ENCODE data around the gene ELF4. TPM values are rescaled to one million over a fixed set of nuclear protein-coding genes. Genes with fewer than 3 reads are reported as not detected.

ELF4 gene
- total RNA-seq, 4 donors from 2014 or later: 6.2 to 9.9 (median 9.4) TPM

GRCh38 chrX:130086447-130087206 is 23.7 kb downstream of the ELF4 start:
- intact Hi-C loops (cut with DNase I): no loop called here
- Histone ChIP-seq H3K27me3 (no peaks in the 10 kb centered on the region), H3K27ac (replicated peaks in 1 of 4) (peak overlapping the region in 3 of 4 donors; percentile 4 to 36 (median 15)), H3K4me3 (no peak overlapping the region), H3K4me1 (peaks cover 6 to 19% (median 14%) of the 10 kb centered on the region in 4 donors), H3K36me3 (no peaks in the 10 kb centered on the region), H3K9me3 (no peaks in the 10 kb centered on the region)
- no peak for TF ChIP-seq POLR2AphosphoS5 (IDR thresholded peaks at IDR 0.05)
- no peak for TF ChIP-seq EP300 (IDR thresholded peaks at IDR 0.05)
- no peak for TF ChIP-seq POLR2A (IDR thresholded peaks at IDR 0.05; ENCODE audit: low read depth)
- no peak for TF ChIP-seq CTCF (IDR thresholded peaks at IDR 0.05)
- 81% methylated on average over 10 of the region's 13 CpGs for WGBS
- DNase-seq (ENCODE audit: extremely low spot score): no peak

- no peak for DNase-seq (ENCODE audit: extremely low spot score)
- Histone ChIP-seq H3K27me3 (no peaks in the 10 kb centered on the region), H3K27ac (replicated peaks in 1 of 4) (peak overlapping the region; percentile 4 to 51 (median 20)), H3K4me3 (no peak overlapping the region), H3K4me1 (peaks cover 10 to 23% (median 18%) of the 10 kb centered on the region in 4 donors), H3K36me3 (no peaks in the 10 kb centered on the region), H3K9me3 (no peaks in the 10 kb centered on the region)
- WGBS: 72% methylated on average over 11 of the region's 11 CpGs
- intact Hi-C loops (cut with DNase I): no loop called here
- TF ChIP-seq EP300 (IDR thresholded peaks at IDR 0.05): no peak
- peak in 1 of 2 donors; percentile 23 for TF ChIP-seq POLR2AphosphoS5 (IDR thresholded peaks at IDR 0.05)
Observed at GRCh38 chrX:130085551-130086446, 24.5 kb downstream of the ELF4 start.

GRCh38 chrX:130084631-130085237 is 25.6 kb downstream of the ELF4 start:
- TF ChIP-seq CTCF (IDR thresholded peaks at IDR 0.05): no peak
- TF ChIP-seq POLR2AphosphoS5 (IDR thresholded peaks at IDR 0.05): no peak
- no peak for TF ChIP-seq POLR2A (IDR thresholded peaks at IDR 0.05; ENCODE audit: low read depth)
- no peak for TF ChIP-seq EP300 (IDR thresholded peaks at IDR 0.05)
- Histone ChIP-seq H3K4me1 (peaks cover 10 to 27% (median 20%) of the 10 kb centered on the region in 4 donors), H3K9me3 (no peaks in the 10 kb centered on the region), H3K27me3 (no peaks in the 10 kb centered on the region), H3K36me3 (no peaks in the 10 kb centered on the region), H3K4me3 (no peak overlapping the region), H3K27ac (replicated peaks in 1 of 4) (peak overlapping the region; percentile 18 to 52 (median 37))
- WGBS: 78% methylated on average over 6 of the region's 9 CpGs
- DNase-seq (ENCODE audit: extremely low spot score): no peak
- intact Hi-C loops (cut with DNase I): loop anchor here (5.0 kb wide), 1 partner anchor 38 kb away; no protein-coding TSS in a partner anchor

- H3K4me1 ChIP-seq: peaks cover 10 to 27% (median 20%) of the 10 kb centered on the region in 4 donors
- DNase-seq (ENCODE audit: extremely low spot score): no peak
- 73% methylated on average over 10 of the region's 15 CpGs for WGBS
Observed at GRCh38 chrX:130083656-130084382, 26.5 kb downstream of the ELF4 start.

More at GRCh38 chrX:130083656-130084382, 26.5 kb downstream of the ELF4 start:
- TF ChIP-seq CTCF (IDR thresholded peaks at IDR 0.05): no peak
- TF ChIP-seq POLR2A (IDR thresholded peaks at IDR 0.05; ENCODE audit: low read depth): no peak
- TF ChIP-seq POLR2AphosphoS5 (IDR thresholded peaks at IDR 0.05): no peak
- no peak for TF ChIP-seq EP300 (IDR thresholded peaks at IDR 0.05)
- H3K4me3 ChIP-seq: no peak overlapping the region
- H3K27ac ChIP-seq (replicated peaks in 1 of 4): peak overlapping the region in 1 of 4 donors; percentile 22
- no peaks in the 10 kb centered on the region for H3K27me3 ChIP-seq
- intact Hi-C loops (cut with DNase I): loop anchor here (5.0 kb wide), 1 partner anchor 38 kb away; no protein-coding TSS in a partner anchor
- H3K9me3 ChIP-seq: no peaks in the 10 kb centered on the region
- H3K36me3 ChIP-seq: no peaks in the 10 kb centered on the region

All from esophagus muscularis mucosa (tissue), 4 donors.